Activated CD8-positive, alpha-beta T cell treated with anti-CD3 and anti-CD28 coated beads for 36 hours (primary cell): ENCODE results near the gene ATP8A1. TPM values are rescaled to one million over a fixed set of nuclear protein-coding genes. Genes with fewer than 3 reads are reported as not detected.
A peak's percentile ranks its signal among the peaks of the same experiment; 100 is the strongest.
"Not testable (repeated sequence)": the region's sequence is repeated elsewhere in the genome, so short reads cannot be mapped to it uniquely, and the experiment has no call there.

ENCODE experiments used
- ATAC-seq: fragments of 200-7000 bp; cut with Tn5 transposase; one replicate; pipeline ENCODE4 v1.10.0; 2021; ENCODE audit warnings: mild to moderate bottlenecking, moderate library complexity
- CTCF ChIA-PET: fragments of 350-600 bp; sonication (Branson Sonifier 250); formaldehyde crosslinking; loops from one replicate; lab custom pipeline; 2021; ENCODE audit warnings: antibody characterized with exemption; lab: Charles Lee
- POLR2A ChIA-PET: fragments of 350-600 bp; sonication (Branson Sonifier 250); formaldehyde crosslinking; loops from one replicate; lab custom pipeline; 2021; ENCODE audit warnings: antibody characterized with exemption; lab: Charles Lee
- DNase-seq: peaks from one replicate; pipeline ENCODE4 v3.0.0-alpha.2; 2020
- H3K27ac Mint-ChIP-seq: one replicate; pipeline ENCODE4 v1.8.0; 2021; ENCODE audit warnings: mild to moderate bottlenecking, mixed read lengths
- H3K27me3 Mint-ChIP-seq: one replicate; pipeline ENCODE4 v1.8.0; 2021; ENCODE audit warnings: mixed read lengths
- H3K36me3 Mint-ChIP-seq: one replicate; pipeline ENCODE4 v1.8.0; 2021; ENCODE audit warnings: low read depth, mixed read lengths
- H3K4me1 Mint-ChIP-seq: one replicate; pipeline ENCODE4 v1.8.0; 2021; ENCODE audit warnings: low read depth, mixed read lengths
- H3K4me3 Mint-ChIP-seq: one replicate; pipeline ENCODE4 v1.8.0; 2021; ENCODE audit warnings: mild to moderate bottlenecking, moderate library complexity, mixed read lengths
- H3K9me3 Mint-ChIP-seq: one replicate; pipeline ENCODE4 v1.8.0; 2021; ENCODE audit warnings: mixed read lengths
- CTCF ChIP-seq: fragments of 200-600 bp; IDR thresholded peaks from one replicate; pipeline ENCODE4 v1.8.0; 2022; ENCODE audit warnings: antibody characterized with exemption, mild to moderate bottlenecking
- intact Hi-C: fragments of 100-400 bp; cut with micrococcal nuclease; formaldehyde crosslinking; loops from one replicate; pipeline ENCODE4 v1.10.0; 2022
- total RNA-seq, 2 experiments: library from RNA; stranded (reverse); gene quantifications; one replicate each; pipeline ENCODE4 v1.2.3, GENCODE V29; 2021

The ATP8A1 gene
- total RNA-seq, 2 experiments from 2014 or later: 28.1 to 30.7 TPM

- ATAC-seq (no peak), DNase-seq (no peak)
- H3K4me1 Mint-ChIP-seq: peaks cover 60% of the 10 kb centered on the region
- intact Hi-C loops: loop anchor here (2.0 kb wide), 1 partner anchor 19 kb away; no protein-coding TSS in a partner anchor
- H3K27me3 Mint-ChIP-seq: no peaks in the 10 kb centered on the region
- H3K9me3 Mint-ChIP-seq: peaks cover 15% of the 10 kb centered on the region
- POLR2A ChIA-PET: interaction anchor here (0.8 to 1.3 kb wide), 4 partner anchors 8 to 19 kb away, joined by 3 to 5 read pairs (median 4); no protein-coding TSS in a partner anchor
- CTCF ChIA-PET: interaction anchor here (0.9 to 5.1 kb wide), 4 partner anchors 8 to 164 kb away, joined by 3 to 27 read pairs (median 4); no protein-coding TSS in a partner anchor
- TF ChIP-seq CTCF: no peak
- H3K27ac Mint-ChIP-seq: peak overlapping the region; percentile 96
- H3K4me3 Mint-ChIP-seq: peak overlapping the region; percentile 93
- peaks cover 52% of the 10 kb centered on the region for H3K36me3 Mint-ChIP-seq
These were observed 3.0 kb downstream of the ATP8A1 start for GRCh38 chr4:42653626-42654560.

GRCh38 chr4:42652529-42653231, 4.2 kb downstream of the ATP8A1 start:
- CTCF ChIA-PET, ATAC-seq, intact Hi-C loops, H3K27ac Mint-ChIP-seq, H3K4me3 Mint-ChIP-seq, DNase-seq, POLR2A ChIA-PET, H3K27me3 Mint-ChIP-seq: not testable (repeated sequence)
- H3K9me3 Mint-ChIP-seq: peaks cover 15% of the 10 kb centered on the region
- peaks cover 52% of the 10 kb centered on the region for H3K36me3 Mint-ChIP-seq
- H3K4me1 Mint-ChIP-seq: peaks cover 59% of the 10 kb centered on the region

GRCh38 chr4:42649870-42650269, 7.0 kb downstream of the ATP8A1 start:
- Mint-ChIP-seq H3K36me3 (peaks cover 48% of the 10 kb centered on the region), H3K4me1 (peaks cover 76% of the 10 kb centered on the region)

GRCh38 chr4:42646999-42647541, 9.8 kb downstream of the ATP8A1 start:
- Mint-ChIP-seq H3K4me1 (peaks cover 78% of the 10 kb centered on the region), H3K27ac (no peak overlapping the region), H3K27me3 (no peaks in the 10 kb centered on the region), H3K36me3 (peaks cover 27% of the 10 kb centered on the region), H3K9me3 (peaks cover 9% of the 10 kb centered on the region), H3K4me3 (no peak overlapping the region)
- intact Hi-C loops: no loop called here
- DNase-seq (no peak), ATAC-seq (no peak)
- ChIA-PET CTCF (interaction anchor here (1.1 to 3.5 kb wide), 5 partner anchors 9 to 171 kb away, joined by 3 to 27 read pairs (median 4); partner anchors contain the start of gene ATP8A1), POLR2A (interaction anchor here (0.6 to 3.1 kb wide), 3 partner anchors 10 to 19 kb away, joined by 3 to 23 read pairs (median 4); partner anchors contain the start of gene ATP8A1)
- TF ChIP-seq CTCF: no peak

More at GRCh38 chr4:42649870-42650269, 7.0 kb downstream of the ATP8A1 start:
- peaks cover 15% of the 10 kb centered on the region for H3K9me3 Mint-ChIP-seq
- no peak for TF ChIP-seq CTCF
- ChIA-PET POLR2A (interaction anchor here (1.3 kb wide), 1 partner anchor 21 kb away, joined by 3 read pairs; no protein-coding TSS in a partner anchor), CTCF (interaction anchor here (0.8 kb wide), 1 partner anchor 40 kb away, joined by 4 read pairs; no protein-coding TSS in a partner anchor)
- no peak overlapping the region for H3K4me3 Mint-ChIP-seq
- H3K27me3 Mint-ChIP-seq: no peaks in the 10 kb centered on the region
- no peak overlapping the region for H3K27ac Mint-ChIP-seq
- intact Hi-C loops: no loop called here
- ATAC-seq (no peak), DNase-seq (no peak)
